K562 (cell line): Measurements from ENCODE around the gene F13A1. TPM values are rescaled to one million over a fixed set of nuclear protein-coding genes. Genes with fewer than 3 reads are reported as not detected.

Experiments
- ATAC-seq: fragments of 200-7000 bp; cut with Tn5 transposase; 3 replicates; pipeline ENCODE4 v1.9.1; 2020; ENCODE audit warnings: moderate library complexity
- BruUV-seq: library from RNA; stranded (reverse); fragments of 400-500 nt; replicated peaks from 2 replicates; lab custom pipeline; 2021; lab: Mats Ljungman, UMichigan
- CTCF ChIA-PET: fragments of 300-600 bp; formaldehyde crosslinking; extraction: SDS; loops from one replicate; lab custom pipeline; 2021; ENCODE audit warnings: low intra/inter-chr PET ratio; lab: Yijun Ruan, JAX
- POLR2A ChIA-PET: fragments of 300-600, 350-650 bp; sonication (Branson Sonifier 250); formaldehyde crosslinking; extraction: SDS; loops from one replicate; lab custom pipeline; 2021; ENCODE audit warnings: antibody characterized with exemption, inconsistent platforms; lab: Yijun Ruan, JAX
- DNase-seq, 4 experiments: peaks; one replicate each; pipeline versions ENCODE4 v3.0.0 to v3.0.0-alpha.2; 2011 to 2018; ENCODE audit warnings: low spot score in 3 of 4, mixed read lengths in 3 of 4; ENCODE audit errors: extremely low read depth in 1 of 4
- FAIRE-seq: peaks from 2 replicates; lab custom pipeline; 2011; peaks lifted over from hg19 to GRCh38; lab: Jason Lieb, UNC
- H2AFZ ChIP-seq: 2 replicates; pipeline ENCODE4 v1.6.0; 2011; ENCODE audit warnings: low read depth, low read length, control low read depth, inconsistent platforms
- H3K27ac ChIP-seq: fragments of 200-600 bp; 3 replicates; pipeline ENCODE4 v1.8.0; 2011; ENCODE audit warnings: low read depth, mild to moderate bottlenecking, control low read depth, inconsistent platforms, low read length, moderate library complexity, mixed read lengths; ENCODE audit errors: extremely low read depth
- H3K27me3 ChIP-seq, 2 experiments: fragments of 300-600 bp in 1 of 2; 2 replicates in 1 of 2; 3 replicates in 1 of 2; pipeline versions ENCODE4 v1.6.0 to v1.8.0; 2011; ENCODE audit warnings: inconsistent platforms in 2 of 2, low read length in 2 of 2, mild to moderate bottlenecking in 1 of 2, mixed read lengths in 1 of 2, moderate library complexity in 1 of 2; ENCODE audit not compliant: control insufficient read depth in 2 of 2, insufficient read depth in 2 of 2
- H3K36me3 ChIP-seq: fragments of 300-600 bp; 3 replicates; pipeline ENCODE4 v1.8.0; 2011; ENCODE audit warnings: mild to moderate bottlenecking, low read length, inconsistent platforms; ENCODE audit not compliant: control insufficient read depth, insufficient read depth
- H3K4me1 ChIP-seq, 2 experiments: fragments of 200-600 bp in 1 of 2; replicated peaks in 1 of 2; 2 replicates in 1 of 2; 3 replicates in 1 of 2; pipeline versions ENCODE4 v1.5.1 to v1.8.0; 2011; ENCODE audit warnings: inconsistent platforms in 2 of 2, low read length in 2 of 2, mild to moderate bottlenecking in 1 of 2, mixed read lengths in 1 of 2, moderate library complexity in 1 of 2; ENCODE audit not compliant: control insufficient read depth in 2 of 2, insufficient read depth in 2 of 2
- H3K4me2 ChIP-seq: 2 replicates; pipeline ENCODE4 v1.6.1; 2011; ENCODE audit warnings: low read length, control low read depth, inconsistent platforms, mixed read lengths; ENCODE audit not compliant: insufficient read depth
- H3K4me3 ChIP-seq: fragments of 200-600 bp; sonication (generic), shearing (Covaris generic); 2 replicates; pipeline ENCODE4 v1.5.1; 2016; ENCODE audit warnings: control low read depth, inconsistent platforms
- H3K79me2 ChIP-seq: fragments of 200-600 bp; 3 replicates; pipeline ENCODE4 v1.8.0; 2011; ENCODE audit warnings: low read length, inconsistent platforms; ENCODE audit not compliant: control insufficient read depth, insufficient read depth
- H3K9ac ChIP-seq, 2 experiments: 2 replicates each; pipeline versions ENCODE4 v1.6.0 to v1.6.1; 2011; ENCODE audit warnings: low read depth in 2 of 2, low read length in 2 of 2, control low read depth in 1 of 2, inconsistent platforms in 1 of 2, mild to moderate bottlenecking in 1 of 2, mixed read lengths in 1 of 2; ENCODE audit not compliant: insufficient read depth in 1 of 2
- H3K9me1 ChIP-seq: one replicate; pipeline ENCODE4 v1.6.0; 2011; ENCODE audit warnings: inconsistent platforms, mild to moderate bottlenecking, low read length, moderate library complexity; ENCODE audit not compliant: control insufficient read depth, insufficient read depth
- H3K9me3 ChIP-seq: replicated peaks from 2 replicates; pipeline ENCODE4 v1.5.1; 2011; ENCODE audit warnings: low read depth, low read length, inconsistent platforms; ENCODE audit not compliant: control insufficient read depth, insufficient read depth
- H4K20me1 ChIP-seq: replicated peaks from 2 replicates; pipeline ENCODE4 v1.6.1; 2011; ENCODE audit warnings: low read length, inconsistent platforms, mixed read lengths; ENCODE audit not compliant: control insufficient read depth, insufficient read depth
- CEBPG ChIP-seq, 3 experiments: fragments of 200-800 bp in 1 of 3; sonication (Bioruptor generic) in 1 of 3; sonication (generic) in 1 of 3; formaldehyde crosslinking in 1 of 3; IDR thresholded peaks in 2 of 3; conservative IDR thresholded peaks in 1 of 3; 2 replicates each; pipeline versions ENCODE4 v1.6.1 to v1.8.0; 2016 to 2022; ENCODE audit warnings: missing compliant biosample characterization in 2 of 3, missing genetic modification characterization in 2 of 3, mild to moderate bottlenecking in 1 of 3, missing genetic modification reagents in 1 of 3
- E2F6 ChIP-seq, 2 experiments: IDR thresholded peaks; 2 replicates each; pipeline ENCODE4 v1.6.1; 2011; ENCODE audit warnings: borderline replicate concordance in 1 of 2, control low read depth in 1 of 2, low read depth in 1 of 2, low read length in 1 of 2, mild to moderate bottlenecking in 1 of 2, mixed read lengths in 1 of 2, moderate library complexity in 1 of 2; ENCODE audit not compliant: insufficient read depth in 1 of 2, insufficient read length in 1 of 2, poor library complexity in 1 of 2, severe bottlenecking in 1 of 2; ENCODE audit errors: extremely low read depth in 1 of 2
- HMG20B ChIP-seq: fragments of 250-450 bp; sonication (Bioruptor Pico); IDR thresholded peaks from 2 replicates; pipeline ENCODE4 v1.5.0; 2021; ENCODE audit warnings: mild to moderate bottlenecking
- MEF2A ChIP-seq: IDR thresholded peaks from 2 replicates; pipeline ENCODE4 v1.6.1; 2011; ENCODE audit warnings: low read depth, mild to moderate bottlenecking, low read length, moderate library complexity; ENCODE audit not compliant: control insufficient read depth
- MTA2 ChIP-seq: fragments of 450-650 bp; IDR thresholded peaks from 2 replicates; pipeline ENCODE4 v1.6.1; 2016; ENCODE audit warnings: low read depth
- NFIC ChIP-seq: fragments of 450-650 bp; IDR thresholded peaks from 2 replicates; pipeline ENCODE4 v1.6.1; 2017; ENCODE audit warnings: mild to moderate bottlenecking, inconsistent platforms
- NR4A1 ChIP-seq, 2 experiments: fragments of 250-450 bp in 1 of 2; fragments of 450-650 bp in 1 of 2; sonication (Bioruptor Pico) in 1 of 2; IDR thresholded peaks; 2 replicates each; pipeline versions ENCODE4 v1.4.0 to v1.6.1; 2016 to 2020; ENCODE audit warnings: mild to moderate bottlenecking in 2 of 2, missing compliant biosample characterization in 1 of 2, missing genetic modification characterization in 1 of 2, moderate library complexity in 1 of 2
- SMAD1 ChIP-seq: fragments of 150-350 bp; IDR thresholded peaks from 2 replicates; pipeline ENCODE4 v1.6.1; 2014; ENCODE audit warnings: low read length, low read depth; ENCODE audit not compliant: partially characterized antibody
- SMARCA4 ChIP-seq: fragments of 450-650 bp; IDR thresholded peaks from 2 replicates; pipeline ENCODE4 v1.6.1; 2016
- SOX6 ChIP-seq: fragments of 450-650 bp; IDR thresholded peaks from 2 replicates; pipeline ENCODE4 v1.6.1; 2014; ENCODE audit warnings: mild to moderate bottlenecking
- TAF7 ChIP-seq: fragments of 450-650 bp; IDR thresholded peaks from 2 replicates; pipeline ENCODE4 v1.6.1; 2016; ENCODE audit warnings: missing genetic modification characterization, missing compliant biosample characterization
- XRCC3 ChIP-seq: fragments of 450-650 bp; IDR thresholded peaks from 2 replicates; pipeline ENCODE4 v1.6.1; 2017; ENCODE audit warnings: mild to moderate bottlenecking, moderate library complexity
- ZNF174 ChIP-seq: fragments of 250-450 bp; sonication (Bioruptor Pico); IDR thresholded peaks from 2 replicates; pipeline ENCODE4 v1.4.0; 2020; ENCODE audit warnings: mild to moderate bottlenecking
- ZNF217 ChIP-seq: sonication (generic); formaldehyde crosslinking; IDR thresholded peaks from 2 replicates; pipeline ENCODE4 v1.8.0; 2022; ENCODE audit warnings: mild to moderate bottlenecking, missing genetic modification reagents
- ZNF445 ChIP-seq: fragments of 250-450 bp; sonication (Bioruptor Pico); IDR thresholded peaks from 2 replicates; pipeline ENCODE4 v1.4.0; 2020; ENCODE audit warnings: low read depth, mild to moderate bottlenecking, moderate library complexity
- ZNF655 ChIP-seq: fragments of 250-450 bp; sonication (Bioruptor Pico); IDR thresholded peaks from 2 replicates; pipeline ENCODE4 v1.5.0; 2021
- WGBS: fragments of 100-300 bp; shearing (Covaris generic); methylation state at CpG from one replicate; pipeline ENCODE4 v1.1.6; 2016; ENCODE audit warnings: low coverage, mixed read lengths; ENCODE audit not compliant: insufficient coverage; ENCODE audit errors: missing lambda C conversion rate; 5-methylcytosine and 5-hydroxymethylcytosine counted together
- in situ Hi-C: fragments of 300-500 bp; cut with MboI; formaldehyde crosslinking; loops from 4 replicates; pipeline ENCODE4 v1.15.0; 2018; ENCODE audit warnings: inconsistent platforms, mixed read lengths
- intact Hi-C: fragments of 100-400 bp; cut with micrococcal nuclease; formaldehyde crosslinking; loops from 2 replicates; pipeline ENCODE4 v1.14.2; 2022
- polyA plus RNA-seq, 8 experiments: library from polyadenylated mRNA; depleted of rRNA in 4 of 8; stranded (reverse) in 5 of 8; unstranded in 3 of 8; fragments of >200 nt; fragmentation: Nextera tagmentation in 2 of 8; fragmentation: Illumina TruSeq in 1 of 8; extraction: Ambion mirVana in 2 of 8; extraction: Trizol in 1 of 8; gene quantifications; 2 replicates each; pipeline versions ENCODE4 v1.2.1 to v1.2.3, GENCODE V29; 2011 to 2014; ENCODE audit warnings: inconsistent platforms in 1 of 8, missing spikeins in 1 of 8
- total RNA-seq, 7 experiments: library from RNA; depleted of rRNA in 6 of 7; stranded (reverse); fragments of >200 nt in 6 of 7; fragmentation: Illumina TruSeq in 2 of 7; extraction: Trizol in 2 of 7; gene quantifications; 2 replicates each; pipeline versions ENCODE4 v1.2.1 to v1.2.3, GENCODE V29; 2011 to 2021; ENCODE audit warnings: low replicate concordance in 1 of 7

F13A1 gene
- total and polyA plus RNA-seq, 9 of the 15 experiments (the other 6 are each of a cell fraction or from before 2014, with no cell fraction given), result 0.33 TPM; not detected in 8

- intact Hi-C loops, result no loop called here
- no peak for ATAC-seq
- no peak for DNase-seq
These were observed 2.9 kb upstream of the F13A1 start for GRCh38 chr6:6323352-6323751.

GRCh38 chr6:6320901-6321300 lies 439 bp upstream of the F13A1 start:
- Histone ChIP-seq H3K4me3 (no peak overlapping the region), H3K27ac (no peak overlapping the region), H3K9me1 (no peaks in the 10 kb centered on the region), H3K9ac (no peak overlapping the region), H3K79me2 (no peaks in the 10 kb centered on the region), H3K4me1 (peaks cover 0 to 3% of the 10 kb centered on the region in 2 experiments; a peak in 1 of 5 replicates), H3K27me3 (peaks cover 9 to 18% of the 10 kb centered on the region in 2 experiments; a peak in 3 of 5 replicates), H4K20me1 (peaks cover 3% of the 10 kb centered on the region; the same call in 1 of the 2 replicates), H3K9me3 (no peaks in the 10 kb centered on the region), H2AFZ (no peak overlapping the region), H3K36me3 (no peaks in the 10 kb centered on the region), H3K4me2 (no peak overlapping the region)
- no peak for FAIRE-seq
- 2% methylated on average over 4 of the region's 4 CpGs for WGBS
- in situ Hi-C loops, result no loop called here
- DNase-seq, result no peak
- intact Hi-C loops, result no loop called here
- ATAC-seq, result no peak
- no TSS peak for BruUV-seq
- ChIA-PET POLR2A (no interaction called here), CTCF (no interaction called here)
- TF ChIP-seq ZNF445 (CRISPR knock-in tag) (no peak), NR4A1 (CRISPR knock-in tag; IDR thresholded peaks at IDR 0.05) (no peak), NR4A1 (tag; IDR thresholded peaks at IDR 0.05) (no peak), ZNF655 (CRISPR knock-in tag) (no peak), ZNF217 (CRISPR knock-in tag) (no peak), MTA2 (no peak), HMG20B (CRISPR knock-in tag) (no peak), NFIC (no peak), E2F6 (IDR thresholded peaks at IDR 0.05; ENCODE audit: borderline replicate concordance in 1 of 2, extremely low read depth in 1 of 2, insufficient read depth in 1 of 2, insufficient read length in 1 of 2, low read depth in 1 of 2, low read length in 1 of 2, poor library complexity in 1 of 2, severe bottlenecking in 1 of 2) (no peak), TAF7 (no peak), XRCC3 (no peak), CEBPG (CRISPR knock-in tag; IDR thresholded peaks at IDR 0.05) (no peak), CEBPG (tag; conservative IDR thresholded peaks at IDR 0.05 in 1 of 2, IDR thresholded peaks at IDR 0.05 in 1 of 2) (no peak), SMAD1 (no peak)

More at GRCh38 chr6:6323352-6323751, 2.9 kb upstream of the F13A1 start:
- H3K9me3 ChIP-seq, result no peaks in the 10 kb centered on the region
- H3K36me3 ChIP-seq, result no peaks in the 10 kb centered on the region
- no peak overlapping the region for H3K4me3 ChIP-seq
- H4K20me1 ChIP-seq, result peaks cover 3% of the 10 kb centered on the region; the same call in 1 of the 2 replicates
- in situ Hi-C loops, result no loop called here
- no peak for FAIRE-seq
- no peak overlapping the region for H3K27ac ChIP-seq
- 2% methylated on average over 5 of the region's 5 CpGs for WGBS
- H3K4me2 ChIP-seq, result no peak overlapping the region
- peaks cover 9 to 18% of the 10 kb centered on the region in 2 experiments; a peak in 3 of 5 replicates for H3K27me3 ChIP-seq
- no peak for TF ChIP-seq ZNF174 (CRISPR knock-in tag)
- no peak for TF ChIP-seq MEF2A
- no peak for TF ChIP-seq SMARCA4
- no peak for TF ChIP-seq SOX6
- no peak overlapping the region for H3K9ac ChIP-seq
- H2AFZ ChIP-seq, result no peak overlapping the region
- POLR2A ChIA-PET, result no interaction called here
- H3K9me1 ChIP-seq, result no peaks in the 10 kb centered on the region
- H3K4me1 ChIP-seq, result peaks cover 0 to 3% of the 10 kb centered on the region in 2 experiments; a peak in 1 of 5 replicates
- BruUV-seq, result no TSS peak
- no peaks in the 10 kb centered on the region for H3K79me2 ChIP-seq
- CTCF ChIA-PET, result no interaction called here
